Stimulated activated CD8-positive, alpha-beta memory T cell treated with anti-CD3 and anti-CD28 coated beads, Interleukin-7, amount 100 ng/mL, for 1 hour (primary cell): Measurements from ENCODE around the gene CHRM1.
"Not testable (repeated sequence)": the region's sequence is repeated elsewhere in the genome, so short reads cannot be mapped to it uniquely, and the experiment has no call there.

ENCODE experiments used
- DNase-seq, 2 donors: peaks; one replicate each; pipeline ENCODE4 v3.0.0-alpha.2; 2020; ENCODE audit warnings: low read depth in 2 of 2

Gene CHRM1

DNA sequence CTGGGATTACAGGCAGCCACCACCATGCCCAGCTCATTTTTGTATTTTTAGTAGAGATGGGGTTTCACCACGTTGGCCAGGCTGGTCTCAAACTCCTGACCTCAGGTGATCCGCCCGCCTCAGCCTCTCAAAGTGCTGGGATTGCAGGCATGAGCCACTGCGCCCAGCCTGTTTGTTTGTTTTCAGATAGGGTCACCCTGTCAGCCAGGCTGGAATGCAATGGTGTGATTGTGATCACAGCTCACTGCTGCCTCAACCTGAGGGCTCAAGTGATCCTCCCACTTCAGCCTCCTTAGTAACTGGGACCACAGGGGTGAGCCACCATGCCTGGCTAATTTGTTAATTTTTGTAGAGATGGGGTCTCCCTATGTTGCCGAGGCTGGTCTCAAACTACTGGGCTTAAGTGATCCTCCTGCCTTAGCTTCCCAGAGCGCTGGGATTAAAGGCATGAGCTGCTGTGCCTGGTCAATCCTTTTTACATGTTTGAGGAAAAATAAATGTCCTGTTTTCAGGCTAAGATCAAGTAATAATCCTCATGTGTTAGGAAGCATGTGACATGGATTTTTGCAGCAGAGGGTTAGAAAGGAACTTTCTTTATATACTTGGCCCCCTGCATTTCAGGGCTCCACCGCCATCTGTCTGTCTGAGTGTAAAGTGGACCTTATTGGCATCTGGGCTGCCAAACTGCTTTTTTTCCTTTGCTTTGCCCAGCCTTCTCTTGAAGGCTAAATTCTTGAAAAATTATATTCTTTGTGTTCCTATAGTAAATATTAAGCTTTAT, 45.3 kb downstream of the CHRM1 start:
- DNase-seq, result no peak

DNA sequence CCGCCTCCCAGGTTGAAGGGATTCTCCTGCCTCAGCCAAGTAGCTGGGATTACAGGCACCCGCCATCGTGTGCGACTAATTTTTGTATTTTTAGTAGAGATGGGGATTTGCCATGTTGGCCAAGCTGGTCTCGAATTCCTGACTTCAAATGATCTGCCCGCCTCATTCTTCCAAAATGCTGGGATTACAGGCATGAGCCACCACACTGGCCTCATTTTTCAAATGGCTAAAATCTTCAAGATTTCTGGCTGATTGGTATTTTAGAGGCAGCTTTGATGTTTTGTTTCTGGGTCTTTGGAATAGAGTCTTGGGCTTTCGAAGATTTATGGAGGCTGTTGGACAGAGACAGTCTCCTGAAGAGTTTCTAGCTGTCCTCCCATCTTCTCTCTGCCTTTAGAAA, 46.3 kb downstream of the CHRM1 start:
- no peak for DNase-seq

DNA sequence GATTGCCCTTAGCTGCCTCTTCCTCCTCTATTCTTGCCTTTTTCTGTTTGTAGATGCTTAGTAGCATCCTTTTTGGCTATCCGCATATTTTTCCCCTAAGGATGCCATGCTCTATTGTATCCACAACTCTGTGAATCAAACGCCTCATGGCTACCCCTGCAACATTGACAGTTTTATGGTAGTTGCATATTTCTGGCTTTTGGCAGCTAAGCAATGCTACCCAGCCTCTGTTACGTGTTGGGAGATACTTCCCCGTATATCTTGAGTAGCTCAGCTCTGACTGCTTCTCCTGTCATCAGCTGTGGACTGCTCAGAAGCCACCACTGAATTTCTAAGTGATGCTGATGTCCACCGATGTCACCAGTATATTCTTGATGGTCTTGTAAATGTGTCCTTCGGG, 55.5 kb downstream of the CHRM1 start:
- DNase-seq, result no peak

DNA sequence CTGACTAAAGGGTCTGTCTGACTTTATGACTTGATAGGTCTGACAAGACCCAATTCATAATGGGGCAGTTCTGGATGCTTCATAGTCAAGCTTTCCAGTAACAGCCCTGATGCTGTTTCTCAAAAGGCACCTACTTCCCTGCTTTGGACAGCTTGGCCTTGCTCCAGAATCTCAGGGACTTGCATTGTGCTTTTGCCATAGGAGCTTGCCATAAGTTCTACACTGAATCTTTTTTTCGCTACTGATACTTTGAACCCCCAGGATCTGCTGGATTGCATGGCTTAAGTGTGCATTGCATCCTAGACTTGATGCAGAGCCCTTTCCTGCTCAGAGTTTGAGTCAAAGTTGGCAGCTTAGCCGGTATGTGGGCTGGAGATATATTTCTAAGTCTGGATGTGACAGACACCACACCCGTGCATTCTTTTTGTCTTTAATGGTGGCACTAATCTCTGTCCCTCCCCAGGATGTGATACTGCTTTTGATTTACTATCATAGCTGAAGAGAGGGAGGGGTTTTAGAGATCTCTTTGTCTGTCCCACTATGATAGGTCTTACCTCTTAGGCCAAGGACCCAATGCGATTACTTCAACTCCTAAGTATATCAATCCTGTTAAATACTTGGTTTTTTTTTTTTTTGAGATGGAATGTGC, 57.4 kb downstream of the CHRM1 start:
- no peak for DNase-seq

DNA sequence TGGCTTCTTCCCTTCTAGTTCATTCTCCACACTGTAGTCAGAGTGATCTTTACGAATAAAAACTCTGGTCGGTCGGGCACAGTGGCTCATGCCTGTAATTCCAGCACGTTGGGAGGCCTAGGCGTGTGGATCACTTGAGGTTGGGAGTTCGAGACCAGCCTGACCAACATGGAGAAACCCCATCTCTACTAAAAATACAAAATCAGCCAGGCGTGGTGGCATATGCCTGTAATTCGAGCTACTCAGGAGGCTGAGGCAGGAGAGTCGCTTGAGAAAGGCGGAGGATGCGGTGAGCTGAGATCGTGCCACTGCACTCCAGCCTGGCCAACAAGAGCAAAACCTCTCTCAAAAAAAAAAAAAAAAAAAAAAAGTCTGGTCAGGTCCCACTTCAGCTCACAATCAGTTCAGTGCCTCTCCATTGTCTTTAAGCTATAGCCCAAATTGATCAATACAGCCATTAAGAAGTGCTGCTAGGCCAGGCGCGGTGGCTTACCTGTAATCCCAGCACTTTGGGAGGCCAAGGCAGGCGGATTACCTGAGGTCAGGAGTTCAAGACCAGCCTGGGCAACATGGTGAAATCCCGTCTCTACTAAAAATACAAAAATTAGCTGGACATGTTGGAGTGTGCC, 59.5 kb downstream of the CHRM1 start:
- DNase-seq, result not testable (repeated sequence)

- no peak for DNase-seq
These were observed 60.2 kb downstream of the CHRM1 start for GRCh38 chr11:62860835-62861563.

DNA sequence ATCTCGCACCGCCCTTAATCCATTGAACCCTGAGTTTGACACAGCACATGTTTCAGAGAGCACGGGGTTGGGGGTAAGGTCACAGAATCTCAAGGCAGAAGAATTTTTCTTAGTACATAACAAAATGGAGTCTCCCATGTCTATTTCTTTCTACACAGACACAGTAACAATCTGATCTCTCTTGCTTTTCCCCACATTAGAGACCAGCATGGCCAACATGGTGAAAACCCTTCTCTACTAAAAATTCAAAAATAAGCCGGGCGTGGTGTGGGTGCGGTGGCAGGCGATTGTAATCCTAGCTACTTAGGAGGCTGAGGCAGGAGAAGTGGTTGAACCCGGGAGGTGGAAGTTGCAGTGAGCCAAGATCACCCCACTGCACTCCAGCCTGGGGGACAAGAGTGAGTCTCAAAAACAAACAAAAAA, 61.9 kb downstream of the CHRM1 start:
- DNase-seq, result not testable (repeated sequence)
